ENCODE data around the gene ANTXR1.

GRCh38 chr2:69118609-69119008, 105.6 kb downstream of the ANTXR1 start:
- no peak for TF ChIP-seq CTCF (conservative IDR thresholded peaks at IDR 0.05; ENCODE audit: low read length)
- no peak for TF ChIP-seq EZH2phosphoT487 (IDR thresholded peaks at IDR 0.05; ENCODE audit: borderline replicate concordance)
